SH-SY5Y (cell line): Measurements from ENCODE around the gene IFT43.

ENCODE experiments used
- GATA2 ChIP-seq: IDR thresholded peaks from 2 replicates; pipeline ENCODE4 v1.6.1; 2011; ENCODE audit warnings: mild to moderate bottlenecking, low read depth, low read length
- GATA3 ChIP-seq: IDR thresholded peaks from 2 replicates; pipeline ENCODE4 v1.6.1; 2011; ENCODE audit warnings: low read depth, mild to moderate bottlenecking, low read length, moderate library complexity

DNA sequence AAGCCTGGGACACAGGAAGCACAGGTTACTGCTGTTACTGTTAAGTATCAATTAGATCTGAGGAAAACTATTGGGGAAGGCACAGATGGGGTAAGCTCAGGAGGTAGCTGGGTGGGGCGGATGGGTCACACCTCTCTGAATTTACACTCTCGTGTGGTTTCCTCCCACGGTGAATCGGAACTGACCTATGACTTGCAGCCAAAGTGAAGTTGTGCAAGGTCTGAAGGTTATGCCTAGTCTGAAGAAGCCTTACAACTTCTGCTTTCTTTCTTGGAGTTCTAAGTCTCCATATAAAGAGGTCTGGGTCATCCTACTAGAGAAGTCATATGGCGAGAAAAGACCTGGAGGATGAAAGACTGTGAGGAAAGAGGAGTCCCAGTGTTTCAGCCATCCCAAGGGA lies 140.5 kb downstream of the IFT43 start:
- TF ChIP-seq GATA2 (no peak), GATA3 (no peak)
